Coronary artery (tissue), 2 donors: ENCODE results near the gene VSIR.

Experiments used
- DNase-seq: peaks from one replicate; pipeline ENCODE4 v3.0.0-alpha.2; 2017; ENCODE audit warnings: low spot score
- H3K27ac ChIP-seq, 2 donors: fragments of 200-600 bp; sonication (generic); one replicate each; pipeline ENCODE4 v1.5.1; 2016 to 2019
- H3K4me3 ChIP-seq: fragments of 200-600 bp; sonication (generic); 2 replicates; pipeline ENCODE4 v1.5.1; 2016; ENCODE audit warnings: mild to moderate bottlenecking, moderate library complexity
- CTCF ChIP-seq: fragments of 200-600 bp; sonication (generic); IDR thresholded peaks from one replicate; pipeline ENCODE4 v1.5.1; 2019; ENCODE audit warnings: antibody characterized with exemption

The VSIR gene

GRCh38 chr10:71769279-71769823 is 4.0 kb downstream of the VSIR start:
- H3K27ac ChIP-seq: peak overlapping the region; percentile 94 to 96
- TF ChIP-seq CTCF: no peak
- DNase-seq: no peak
- H3K4me3 ChIP-seq: peak overlapping the region; percentile 78

GRCh38 chr10:71767420-71768035 is 5.8 kb downstream of the VSIR start:
- no peak for TF ChIP-seq CTCF
- no peak for DNase-seq
- H3K4me3 ChIP-seq: peak overlapping the region; percentile 49
- peak overlapping the region; percentile 94 to 96 for H3K27ac ChIP-seq

- Histone ChIP-seq H3K27ac (peak overlapping the region; percentile 94 to 96), H3K4me3 (peak overlapping the region; percentile 49)
- no peak for TF ChIP-seq CTCF
- DNase-seq: peak; percentile 91
These were observed 6.5 kb downstream of the VSIR start for GRCh38 chr10:71766717-71767419.

- Histone ChIP-seq H3K27ac (peak overlapping the region; percentile 94 to 96), H3K4me3 (peak overlapping the region; percentile 32)
- no peak for TF ChIP-seq CTCF
- no peak for DNase-seq
These were observed 7.2 kb downstream of the VSIR start for GRCh38 chr10:71765906-71766716.

- Histone ChIP-seq H3K27ac (peak overlapping the region; percentile 94 to 96), H3K4me3 (peak overlapping the region; percentile 32)
- no peak for DNase-seq
- TF ChIP-seq CTCF: no peak
These were observed 8.0 kb downstream of the VSIR start for GRCh38 chr10:71765176-71765904.

GRCh38 chr10:71763352-71764127 is 9.8 kb downstream of the VSIR start:
- no peak for DNase-seq
- peak overlapping the region in 1 of 2 donors; percentile 43 for H3K27ac ChIP-seq

More at GRCh38 chr10:71763352-71764127, 9.8 kb downstream of the VSIR start:
- TF ChIP-seq CTCF: no peak
- no peak overlapping the region for H3K4me3 ChIP-seq
